HG02870 (cell line): ENCODE data around the gene SIM1.

Experiments used
- ATAC-seq: cut with Tn5 transposase; IDR thresholded peaks from one replicate; pipeline ENCODE4 v1.9.1; 2021; ENCODE audit warnings: mild to moderate bottlenecking, moderate library complexity; ENCODE audit not compliant: unreplicated experiment

SIM1 gene

DNA sequence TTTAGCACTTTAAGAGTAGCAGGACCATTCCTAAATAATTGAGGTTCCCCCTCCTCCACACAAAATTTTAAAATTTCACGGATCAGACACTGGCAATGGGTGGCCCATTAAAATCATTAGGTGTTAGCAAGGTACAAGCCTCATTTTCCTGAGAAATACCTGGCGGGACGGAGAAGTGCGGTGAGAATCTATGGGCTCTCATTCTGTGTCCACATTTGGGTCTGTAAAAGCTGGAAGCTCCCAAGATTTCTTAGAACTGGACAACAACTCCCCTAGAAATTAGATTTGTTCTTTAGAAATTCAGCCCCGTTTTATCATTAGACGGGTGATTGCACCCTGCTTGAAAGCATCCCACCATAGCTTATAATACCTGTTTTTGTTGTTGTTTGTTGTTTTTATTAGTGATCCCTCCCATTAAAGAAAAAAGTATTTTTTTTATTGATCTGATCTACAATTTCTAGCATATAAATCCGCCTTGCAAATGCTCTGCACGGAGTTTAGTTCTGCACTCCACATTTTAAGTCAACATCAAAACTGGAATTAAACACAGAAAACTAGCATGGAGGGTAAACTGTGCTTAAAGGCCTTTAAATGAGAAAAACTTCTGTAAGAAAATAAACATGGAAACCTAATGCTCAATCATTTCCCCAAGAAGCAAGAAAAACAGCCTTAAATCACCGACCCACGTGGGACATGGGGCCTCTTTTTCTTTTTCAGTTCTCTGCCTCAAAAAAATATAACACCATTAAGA, 5.7 kb downstream of the SIM1 start:
- no peak for ATAC-seq

DNA sequence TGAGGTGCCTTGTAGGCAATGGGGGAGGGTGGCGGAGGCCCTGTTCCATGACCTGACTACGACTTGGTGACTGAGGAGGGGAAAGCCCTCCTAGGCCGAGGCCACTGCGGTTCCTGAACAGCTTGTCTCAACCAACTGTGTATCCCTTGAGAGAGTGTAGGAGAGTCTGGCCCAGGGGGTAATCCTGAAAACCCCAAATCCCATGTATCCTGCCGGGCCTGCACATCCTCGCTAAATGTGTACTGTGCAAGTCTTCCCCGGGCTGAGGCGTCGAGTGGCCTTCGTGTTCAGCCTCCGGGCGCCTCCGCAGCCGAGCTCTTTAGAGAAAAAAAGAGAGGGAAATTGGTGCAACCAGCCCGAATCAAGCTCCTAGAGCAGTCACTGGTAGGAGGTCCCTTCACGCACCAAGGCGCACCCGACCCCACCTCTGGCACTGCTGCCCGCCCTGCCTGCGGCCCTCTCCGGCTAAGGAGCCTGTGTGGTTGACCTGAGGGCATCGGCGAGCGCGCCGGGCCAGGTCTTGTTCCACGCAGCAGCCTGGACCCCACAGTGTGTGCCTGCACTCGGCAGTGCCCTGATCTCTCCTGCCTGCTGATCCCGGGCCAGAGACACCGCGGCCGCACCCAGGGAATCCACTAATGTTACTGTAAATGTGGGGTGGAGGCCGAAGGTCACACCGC, 7.3 kb downstream of the SIM1 start:
- no peak for ATAC-seq

- ATAC-seq: no peak
Observed at GRCh38 chr6:100456908-100457235, 7.8 kb downstream of the SIM1 start.

GRCh38 chr6:100456141-100456907, 8.4 kb downstream of the SIM1 start:
- ATAC-seq: no peak

DNA sequence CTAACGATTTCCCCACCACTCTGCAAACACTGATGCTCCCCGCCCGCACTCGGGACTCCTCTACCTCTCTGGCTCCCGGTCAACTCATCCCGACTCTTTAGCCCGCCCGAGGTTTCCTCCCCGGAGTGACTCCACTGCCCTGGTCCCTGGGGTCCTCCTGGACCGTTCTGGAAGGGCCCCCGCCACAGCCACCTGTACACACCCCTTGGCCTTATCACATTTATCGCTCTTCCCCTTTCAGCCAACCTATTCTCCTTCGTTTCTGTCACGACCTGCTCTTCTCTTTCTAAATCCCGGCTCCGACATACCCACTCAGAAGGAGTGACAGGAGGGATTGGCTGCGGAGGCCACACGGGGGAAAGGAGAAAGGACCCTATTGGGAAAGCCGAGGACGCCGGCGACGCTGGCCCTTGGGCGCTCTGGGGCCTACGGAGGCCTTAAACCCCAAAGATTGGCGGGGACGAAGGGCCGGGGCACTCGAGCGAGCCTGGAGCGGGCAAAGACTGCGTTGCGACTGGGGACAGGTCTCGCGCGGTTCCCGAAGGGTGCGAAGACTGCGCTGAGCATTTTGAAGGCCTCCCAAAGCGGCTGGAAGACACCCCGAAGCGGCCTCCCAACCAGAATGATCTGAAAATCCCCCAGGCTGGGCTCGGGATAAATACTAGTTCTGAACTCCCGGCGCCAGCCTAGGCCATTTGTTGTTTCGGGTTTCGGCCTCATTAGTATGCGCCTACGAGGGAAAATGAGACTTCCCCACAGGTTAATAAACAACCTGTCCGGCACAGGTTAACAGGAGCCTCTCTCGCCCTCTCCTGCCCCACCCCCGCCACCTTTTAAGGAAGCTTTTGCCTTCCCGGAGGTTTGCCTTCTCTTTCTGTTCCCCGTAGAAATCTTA, 9.2 kb downstream of the SIM1 start:
- ATAC-seq: no peak

DNA sequence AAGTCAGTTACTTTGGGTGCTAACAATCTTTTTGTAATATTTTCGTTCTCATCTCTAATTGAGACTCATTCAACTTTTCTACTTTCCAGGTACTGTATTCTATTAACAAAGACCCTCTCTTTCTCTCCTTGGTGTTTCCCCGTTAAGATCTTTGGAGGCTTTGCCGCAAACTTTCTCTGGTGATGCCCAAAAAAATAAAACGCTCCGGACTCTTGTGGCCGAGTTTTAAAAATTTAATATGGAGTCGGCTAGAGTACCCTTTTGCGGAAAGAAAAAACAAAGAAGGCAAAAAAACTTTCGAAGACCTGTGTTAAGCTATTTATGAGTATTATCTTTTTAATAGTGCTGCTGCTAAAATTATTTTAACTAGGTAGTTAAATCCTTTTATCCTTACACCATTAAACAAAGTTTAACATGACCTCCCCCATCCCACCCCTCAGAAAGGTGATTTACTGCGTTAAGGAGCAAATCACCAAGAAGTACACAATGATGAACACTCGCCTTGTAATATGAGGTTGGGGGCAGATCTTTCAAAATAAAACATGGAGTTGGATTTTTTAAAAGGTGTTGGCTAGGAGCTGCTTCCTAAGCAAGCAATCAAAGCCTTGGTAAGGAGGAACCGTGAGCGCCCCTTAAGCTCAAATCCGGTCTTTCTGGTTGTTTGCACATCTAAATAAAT, 10.0 kb downstream of the SIM1 start:
- no peak for ATAC-seq

- no peak for ATAC-seq
Observed at GRCh38 chr6:100453701-100454521, 10.8 kb downstream of the SIM1 start.

- ATAC-seq: no peak
Observed at GRCh38 chr6:100452998-100453397, 11.7 kb downstream of the SIM1 start.

DNA sequence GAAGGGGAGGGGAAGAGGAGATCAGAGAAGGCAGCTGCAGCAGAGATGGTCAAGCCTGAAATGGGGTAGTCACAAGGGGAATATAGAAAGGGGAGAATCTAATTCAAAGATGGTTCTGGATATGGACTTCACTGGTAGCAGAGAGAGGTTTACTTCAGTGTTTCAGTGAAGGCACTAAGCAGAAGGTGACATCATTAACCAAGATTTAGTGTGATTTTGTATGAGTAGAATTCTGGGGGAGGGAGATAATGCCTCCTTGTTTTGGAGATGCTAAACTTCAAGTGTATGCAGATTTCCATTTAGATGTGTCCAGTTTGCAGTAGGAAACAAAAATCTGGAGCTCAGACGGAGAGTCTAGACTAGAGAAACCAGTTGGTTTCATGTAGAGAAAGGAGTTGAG, 13.1 kb downstream of the SIM1 start:
- no peak for ATAC-seq

DNA sequence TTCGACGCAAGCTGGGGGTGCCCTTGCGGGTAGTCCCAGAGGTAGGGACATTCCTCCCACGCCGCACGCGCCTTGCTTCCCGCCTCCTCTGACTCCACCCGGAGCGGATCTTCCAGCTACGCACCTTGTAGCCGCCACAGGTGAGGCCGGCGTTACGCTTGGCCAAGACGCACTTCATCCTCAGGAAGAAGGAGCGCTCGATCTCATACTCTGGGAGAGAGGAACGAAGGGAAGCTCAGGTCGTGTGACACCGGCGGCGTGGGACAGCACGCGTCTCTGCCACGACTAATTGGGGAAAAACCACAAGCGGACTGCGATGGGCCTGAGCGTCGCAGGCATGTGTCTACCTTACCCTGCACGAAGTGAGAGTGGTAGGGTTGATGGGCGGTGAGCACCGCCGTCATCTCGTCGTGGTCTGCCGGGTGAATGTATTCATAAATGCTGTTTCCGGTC, 15.5 kb downstream of the SIM1 start:
- no peak for ATAC-seq

DNA sequence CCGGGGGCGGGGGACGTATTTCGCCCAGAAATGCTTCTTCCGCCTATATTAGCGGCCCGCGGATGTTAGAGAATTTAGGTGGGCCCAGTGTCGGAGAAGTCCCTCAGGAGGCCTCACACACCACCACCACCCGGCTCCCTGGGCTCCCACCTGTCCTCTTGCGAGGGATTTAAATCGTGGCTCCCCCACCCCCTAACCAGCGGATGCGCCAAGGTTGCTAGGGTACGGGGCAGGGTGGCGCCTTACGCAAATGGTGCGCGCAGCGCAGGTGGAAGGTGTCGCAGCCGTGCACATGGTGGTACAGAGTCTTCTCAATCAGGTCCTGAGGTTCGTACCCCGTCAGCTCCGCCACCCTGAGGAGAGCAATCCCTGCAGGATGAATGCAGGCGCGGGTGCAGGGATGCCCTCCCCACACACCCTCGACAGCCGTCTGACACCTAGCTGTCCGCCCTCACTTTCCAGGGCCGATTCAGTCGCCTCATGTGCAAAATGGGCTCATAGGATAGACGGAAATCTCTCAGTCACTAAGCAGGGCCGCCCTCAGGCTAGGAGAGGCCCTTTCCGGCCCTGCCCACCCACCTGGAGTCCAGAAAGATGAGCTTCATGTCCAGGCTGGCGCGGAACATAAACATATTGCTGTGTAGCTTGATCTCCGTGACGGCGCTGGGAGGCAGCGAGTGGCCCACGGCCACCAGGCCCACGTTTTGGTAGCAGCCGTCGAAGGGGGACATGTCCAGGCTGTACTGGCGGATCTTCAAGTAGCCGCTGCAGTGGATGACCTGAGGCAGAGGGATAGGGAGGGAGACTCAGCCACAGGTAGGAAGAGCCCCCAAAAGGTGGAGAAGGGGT, 16.6 kb downstream of the SIM1 start:
- ATAC-seq: no peak

DNA sequence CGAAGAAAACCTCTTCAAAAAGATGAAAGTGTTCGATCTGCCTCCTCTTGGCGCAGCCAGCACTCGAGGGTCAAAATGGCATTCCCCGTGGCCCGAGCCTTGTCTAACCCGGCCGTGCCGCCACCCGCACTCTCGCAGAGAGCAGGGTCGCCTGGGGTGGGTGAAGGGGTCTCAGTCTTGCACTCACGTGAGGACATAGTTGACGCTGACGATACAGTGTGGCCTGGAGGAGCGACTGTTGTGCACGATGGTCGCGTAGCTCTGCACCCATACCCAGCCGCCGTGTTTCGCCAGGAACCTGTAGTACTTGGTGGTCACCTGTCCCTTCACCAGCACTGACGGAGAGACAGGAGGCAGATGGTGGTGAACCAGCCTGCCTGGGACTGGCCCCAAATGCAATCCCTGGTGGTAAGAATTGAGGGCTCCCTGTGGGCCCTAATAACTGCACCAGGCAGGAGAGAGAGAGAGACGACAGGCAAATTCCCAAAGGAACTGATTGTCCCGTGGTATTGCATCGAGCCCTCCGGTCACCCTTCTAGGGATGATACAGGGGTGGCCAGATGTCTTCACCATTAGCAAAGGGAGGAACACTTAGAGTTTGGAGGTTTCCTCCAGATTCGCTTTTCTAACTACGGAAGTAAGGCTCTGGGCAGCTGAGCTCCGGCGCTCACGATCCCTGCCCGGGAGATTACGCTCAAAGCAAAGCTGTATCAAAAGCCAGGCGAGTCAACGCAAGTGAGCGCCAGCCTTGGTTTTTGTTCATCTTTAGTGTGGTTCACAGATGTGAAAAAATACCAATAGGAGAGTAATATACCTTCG, 17.4 kb downstream of the SIM1 start:
- ATAC-seq: no peak

GRCh38 chr6:100446115-100447080, 18.3 kb downstream of the SIM1 start:
- ATAC-seq: no peak

- no peak for ATAC-seq
Observed at GRCh38 chr6:100445512-100445911, 19.2 kb downstream of the SIM1 start.

GRCh38 chr6:100440935-100441334, 23.8 kb downstream of the SIM1 start:
- no peak for ATAC-seq

GRCh38 chr6:100435299-100435698, 29.4 kb downstream of the SIM1 start:
- ATAC-seq: no peak
